Stomach (tissue), 4 donors: ENCODE measurements around the gene MSI2.

Source experiments
- CTCF ChIP-seq, 7 experiments: fragments of 450-650 bp in 4 of 7; fragments of 200-600 bp in 3 of 7; sonication (generic) in 3 of 7; IDR thresholded peaks; one replicate each; pipeline ENCODE4 v1.5.1; 2016 to 2019; ENCODE audit warnings: antibody characterized with exemption in 7 of 7, control low read depth in 2 of 7, mild to moderate bottlenecking in 1 of 7
- EP300 ChIP-seq: sonication (generic); formaldehyde crosslinking; IDR thresholded peaks from one replicate; pipeline ENCODE4 v1.6.1; 2017; ENCODE audit warnings: antibody characterized with exemption
- POLR2A ChIP-seq, 4 donors: fragments of 450-650 bp; IDR thresholded peaks; one replicate each; pipeline ENCODE4 v1.6.1; 2016; ENCODE audit warnings: antibody characterized with exemption in 4 of 4, control low read depth in 2 of 4, mild to moderate bottlenecking in 1 of 4, moderate library complexity in 1 of 4
- POLR2AphosphoS5 ChIP-seq, 3 donors: sonication (generic); formaldehyde crosslinking; IDR thresholded peaks; one replicate each; pipeline ENCODE4 v1.6.1; 2016; ENCODE audit warnings: antibody characterized with exemption in 3 of 3

- TF ChIP-seq CTCF (IDR thresholded peaks at IDR 0.05) (no peak), POLR2A (IDR thresholded peaks at IDR 0.05) (no peak), POLR2AphosphoS5 (IDR thresholded peaks at IDR 0.05) (no peak), EP300 (no peak)
These were observed 41.0 kb upstream of the MSI2 start for GRCh38 chr17:57215317-57215716.
